GM19099 (cell line): ENCODE results near the gene GFOD1.

Source experiments
- POLR2A ChIP-seq: IDR thresholded peaks from 3 replicates; pipeline ENCODE4 v1.6.1; 2011; ENCODE audit warnings: low read depth; ENCODE audit not compliant: insufficient read length; ENCODE audit errors: extremely low read depth

The GFOD1 gene

DNA sequence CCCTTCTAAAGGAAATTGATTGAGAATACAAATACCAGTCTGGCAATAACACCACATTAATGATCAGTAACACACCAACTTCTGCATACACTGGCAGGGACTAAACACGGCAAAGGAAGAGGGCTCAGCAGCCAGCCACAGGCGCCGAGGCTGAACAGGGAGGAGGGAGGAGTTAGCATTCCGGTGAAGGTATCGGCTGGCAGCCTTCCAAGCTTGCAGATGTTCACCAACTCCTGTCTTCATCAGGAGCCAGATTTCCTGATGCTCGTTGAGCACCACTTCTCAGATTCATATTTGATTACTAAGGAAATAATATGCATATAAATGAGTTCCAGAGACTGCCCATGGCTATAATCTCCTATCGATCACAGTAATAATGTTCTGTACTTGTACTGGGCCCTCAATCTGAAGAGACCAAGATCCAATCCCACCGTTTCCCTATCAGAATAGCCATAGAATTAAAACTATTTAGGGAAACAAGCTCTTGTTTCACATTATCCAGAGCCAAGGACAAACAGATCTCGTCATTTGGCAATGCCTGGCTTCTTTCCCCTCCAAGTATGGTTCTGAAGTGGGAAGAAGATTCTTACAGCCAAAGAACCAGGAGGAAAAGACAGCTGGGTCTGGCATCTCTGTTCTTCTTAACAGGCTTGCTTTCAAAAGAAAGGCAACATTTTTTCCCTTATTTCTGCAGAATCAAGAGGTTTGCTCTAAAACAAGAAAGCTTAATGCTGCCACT lies 42.2 kb downstream of the GFOD1 start:
- TF ChIP-seq POLR2A: no peak

DNA sequence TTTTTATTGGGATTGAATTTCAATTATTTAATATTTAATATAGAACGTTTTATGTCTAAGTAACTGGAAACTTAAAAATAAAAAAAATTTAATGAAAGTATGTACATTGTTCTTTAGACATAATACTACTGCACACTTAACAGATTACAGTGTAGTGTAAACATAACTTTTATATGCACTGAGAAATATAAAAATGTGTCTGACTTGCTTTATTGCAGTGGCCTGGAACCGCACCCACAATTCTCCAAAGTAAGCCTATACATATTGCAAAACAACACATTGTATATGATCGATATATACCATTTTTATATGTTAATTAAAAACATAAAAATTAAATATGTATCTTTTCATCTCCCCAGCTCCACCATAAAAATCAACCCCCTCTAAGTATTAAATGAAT lies 42.8 kb downstream of the GFOD1 start:
- no peak for TF ChIP-seq POLR2A

DNA sequence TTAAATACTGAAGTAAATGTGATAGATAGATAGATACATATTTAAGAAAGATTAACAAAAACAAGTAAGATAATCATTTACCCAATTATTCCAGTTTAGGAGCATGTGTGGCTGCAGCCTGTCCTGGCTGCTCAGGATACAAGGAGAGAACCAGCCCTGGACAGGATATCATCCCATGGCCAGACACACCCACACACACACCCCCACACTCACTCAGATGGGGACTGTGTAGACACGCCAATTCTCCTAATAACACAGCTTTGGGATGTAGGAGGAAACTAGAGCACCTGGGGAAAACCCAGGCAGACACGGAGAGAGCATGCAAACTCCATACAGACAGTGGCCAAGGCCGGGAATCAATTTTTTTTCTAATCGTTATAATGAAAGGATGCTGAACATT lies 45.6 kb downstream of the GFOD1 start:
- no peak for TF ChIP-seq POLR2A

DNA sequence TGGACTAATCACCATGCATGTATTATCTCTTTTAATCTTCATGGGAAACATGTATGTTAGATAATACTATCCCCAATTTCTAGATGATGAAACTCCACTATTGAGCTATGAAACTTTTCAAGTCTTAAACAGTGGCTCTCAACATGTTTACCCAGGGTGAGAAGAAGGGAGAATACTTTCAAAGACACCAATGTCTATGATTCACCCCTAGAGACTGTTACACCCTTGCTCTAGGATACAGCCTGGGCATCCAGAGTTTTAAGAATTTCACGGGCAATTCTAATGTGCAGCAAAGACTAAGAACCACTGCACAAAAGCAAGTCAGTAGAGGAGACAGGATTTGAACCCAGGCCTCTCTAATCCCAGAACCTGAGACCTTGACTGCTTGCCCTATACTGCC lies 47.8 kb downstream of the GFOD1 start:
- no peak for TF ChIP-seq POLR2A

DNA sequence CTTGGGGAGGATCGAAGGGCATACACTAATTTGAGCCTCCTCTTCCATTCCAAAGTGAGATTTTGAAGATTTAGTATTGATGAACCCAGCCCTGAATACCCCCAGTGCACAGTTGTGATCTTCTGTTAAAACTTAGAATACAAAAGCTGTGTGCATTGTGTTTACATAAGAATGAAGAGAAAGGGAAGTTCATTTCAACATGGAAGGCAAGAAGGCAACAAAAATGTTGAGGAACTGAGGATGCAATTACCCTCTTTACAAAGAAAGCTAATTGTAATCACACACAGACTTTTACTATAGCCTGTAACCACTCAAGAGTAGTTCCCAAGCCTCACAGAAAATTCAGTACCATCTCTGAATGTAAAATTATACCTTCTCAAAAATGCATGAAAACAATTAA lies 49.3 kb downstream of the GFOD1 start:
- TF ChIP-seq POLR2A: no peak

DNA sequence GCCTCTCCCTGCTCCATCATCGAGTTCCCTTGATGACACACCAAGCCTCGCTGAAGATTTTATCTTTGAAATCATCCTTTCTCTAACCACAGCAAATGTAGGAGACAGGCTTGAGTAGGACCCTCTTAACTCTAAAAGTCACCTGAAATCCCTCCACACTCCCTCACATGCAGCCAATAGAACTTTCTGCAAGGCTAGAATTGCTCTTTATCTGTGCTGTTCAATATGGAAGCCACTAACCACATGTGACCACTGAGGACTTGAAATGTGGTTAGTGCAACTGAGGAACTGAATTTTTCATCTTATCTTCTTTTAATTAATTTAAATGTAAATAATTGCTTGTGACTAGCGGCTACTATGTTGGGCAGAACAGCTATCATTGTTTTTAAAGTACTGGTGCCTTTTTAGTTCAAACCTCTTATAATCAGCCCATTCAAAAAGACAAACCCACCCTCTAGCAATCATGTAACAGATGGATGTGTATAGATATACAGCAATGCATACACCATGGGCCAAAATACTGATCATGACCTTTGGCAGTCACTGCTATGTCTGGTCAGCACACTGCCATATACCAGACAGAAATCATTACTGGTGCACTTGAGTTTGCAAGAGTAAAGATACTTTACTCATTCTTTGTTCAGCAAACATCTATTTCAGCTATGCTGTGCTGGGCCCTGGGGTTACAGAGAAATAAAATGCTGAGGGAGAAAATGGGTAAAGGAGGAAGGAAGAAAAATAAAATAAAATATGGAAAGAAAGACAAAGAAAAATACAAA lies 50.0 kb downstream of the GFOD1 start:
- no peak for TF ChIP-seq POLR2A

DNA sequence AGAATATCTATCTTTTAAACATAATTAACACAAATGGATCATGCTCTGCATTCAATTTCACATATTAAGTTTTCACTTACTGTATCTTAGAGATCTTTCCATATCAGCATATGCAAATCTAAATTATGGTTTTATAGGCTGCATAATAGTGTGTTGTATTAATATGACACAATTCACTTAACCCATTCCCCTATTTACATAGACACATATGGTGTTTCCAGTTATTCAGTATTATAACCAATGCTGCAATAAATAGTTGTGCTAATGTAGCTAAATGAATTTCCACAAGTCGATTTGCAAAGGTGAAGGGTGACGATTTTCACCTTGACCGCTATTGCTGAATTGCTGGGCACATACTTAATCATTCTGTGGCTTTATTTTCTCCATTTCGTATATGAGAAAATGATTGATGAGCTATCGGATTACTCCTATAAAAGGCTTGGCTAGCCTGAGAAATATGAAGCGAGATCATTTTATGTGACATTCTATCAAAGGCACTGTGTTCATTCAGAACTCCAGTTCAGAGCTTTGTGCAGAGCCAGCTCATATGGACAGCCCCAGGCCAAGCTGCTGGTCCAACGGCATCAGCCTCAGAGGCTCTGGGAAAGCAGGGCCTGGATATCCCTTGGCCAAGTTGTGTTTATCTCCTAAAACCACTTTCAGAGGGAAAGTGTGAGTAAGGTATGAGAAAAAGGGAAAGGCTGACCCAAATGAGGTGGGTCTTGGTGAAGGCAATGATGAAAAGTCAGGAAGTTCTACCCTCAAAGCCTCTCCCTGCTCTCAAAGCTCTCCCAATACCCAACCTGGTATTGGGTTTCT lies 50.8 kb downstream of the GFOD1 start:
- TF ChIP-seq POLR2A: no peak

DNA sequence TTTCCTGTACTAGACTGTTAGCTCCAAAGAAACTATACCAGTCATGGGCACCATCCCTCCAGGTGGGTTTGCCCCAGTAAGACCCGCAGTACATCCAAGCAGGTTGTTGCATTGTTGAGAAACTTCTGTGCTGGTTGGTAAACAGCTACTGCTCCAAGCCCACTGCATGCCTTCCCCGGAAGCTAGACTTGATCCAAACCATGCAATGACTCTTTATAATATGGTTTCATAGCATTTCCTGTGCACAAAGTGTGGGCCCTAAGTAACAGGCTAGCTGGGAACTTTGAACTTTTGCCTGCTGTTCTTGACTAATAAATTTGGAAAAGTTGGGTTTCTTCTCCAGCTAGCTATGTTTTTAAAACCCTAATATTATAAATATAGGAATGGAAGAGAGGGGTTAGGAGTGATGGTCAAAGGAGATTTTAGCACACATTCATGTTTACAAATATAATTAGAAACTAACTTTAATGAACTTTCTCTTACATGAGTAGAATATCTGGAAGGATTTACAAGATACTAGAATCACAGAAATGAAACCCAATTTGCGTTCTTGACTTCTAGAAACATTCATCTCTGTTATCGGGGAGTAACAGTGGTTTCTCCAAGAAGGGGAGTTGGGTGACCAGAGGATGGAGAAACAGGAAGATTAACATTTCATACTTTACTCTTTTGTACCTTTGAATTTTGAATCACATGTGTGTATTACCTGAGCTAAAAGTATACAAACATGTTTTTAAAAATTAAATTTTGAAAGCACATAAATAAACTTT lies 51.7 kb downstream of the GFOD1 start:
- TF ChIP-seq POLR2A: no peak

DNA sequence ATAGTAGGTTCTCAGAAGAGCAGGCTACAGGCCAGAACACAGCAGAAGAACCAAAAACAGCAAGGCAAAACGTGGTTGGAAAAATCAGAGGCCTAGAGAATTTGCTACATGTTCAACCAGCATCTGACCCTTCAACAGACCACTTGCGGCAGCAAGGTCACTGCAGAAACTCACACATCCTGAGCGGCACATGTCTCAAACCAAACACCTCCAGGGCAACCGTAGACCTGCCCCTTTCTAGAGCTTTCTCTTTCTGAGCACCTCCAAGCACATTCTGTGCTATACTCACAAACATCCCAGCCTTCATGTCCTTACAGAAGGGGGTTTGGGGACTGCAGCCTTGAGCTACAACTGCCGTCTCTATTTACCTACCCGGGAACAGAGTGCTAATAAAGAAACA lies 52.6 kb downstream of the GFOD1 start:
- TF ChIP-seq POLR2A: no peak

DNA sequence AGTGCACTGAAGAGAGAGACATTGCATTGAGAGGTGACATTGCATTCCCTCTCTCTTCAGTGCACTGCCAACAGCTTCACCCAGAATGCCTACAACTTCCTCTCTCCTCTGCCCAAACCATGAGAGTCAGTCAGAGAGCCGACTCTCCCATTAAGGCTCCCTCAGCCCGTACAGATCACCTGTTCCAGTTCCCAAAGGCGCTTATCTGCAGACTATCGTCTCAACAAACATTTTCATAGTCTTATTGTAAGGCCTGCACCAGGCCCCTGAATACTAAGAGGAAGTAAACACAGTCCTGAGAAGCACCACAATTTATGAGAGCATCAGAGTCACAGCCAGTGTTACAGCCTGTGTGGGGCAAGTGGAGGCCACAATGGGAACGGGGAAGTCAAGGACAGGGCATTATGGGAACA lies 53.7 kb downstream of the GFOD1 start:
- no peak for TF ChIP-seq POLR2A

DNA sequence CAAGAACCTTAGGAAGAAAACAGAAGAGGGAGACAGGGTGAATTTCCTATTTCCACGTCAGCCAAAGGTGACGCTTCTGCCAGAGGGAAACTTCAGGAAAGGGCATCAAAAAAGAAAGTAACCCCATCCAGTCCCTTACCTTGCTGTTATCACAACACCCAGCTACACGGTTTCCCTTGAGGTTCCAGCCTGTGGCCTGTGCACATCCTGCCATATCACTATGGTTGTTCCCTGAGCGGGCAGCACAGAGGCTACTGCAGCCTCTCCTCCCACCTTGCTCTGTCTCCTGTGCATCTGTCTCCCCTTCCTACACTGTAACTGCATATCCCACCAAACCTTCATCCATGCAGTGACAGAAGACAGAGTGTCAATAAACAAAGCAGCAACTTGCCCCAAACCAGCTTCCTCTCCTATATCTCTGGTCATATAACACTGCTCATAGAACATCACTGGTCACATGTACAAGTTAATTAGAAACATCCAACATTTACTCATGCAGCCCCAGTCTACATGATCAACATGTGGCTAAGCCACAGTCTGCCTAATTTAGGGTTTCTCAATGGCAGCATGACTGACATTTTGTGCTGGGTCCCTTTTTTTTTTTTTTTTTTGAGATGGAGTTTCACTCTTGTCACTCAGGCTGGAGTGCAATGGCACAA lies 54.7 kb downstream of the GFOD1 start:
- TF ChIP-seq POLR2A: no peak

DNA sequence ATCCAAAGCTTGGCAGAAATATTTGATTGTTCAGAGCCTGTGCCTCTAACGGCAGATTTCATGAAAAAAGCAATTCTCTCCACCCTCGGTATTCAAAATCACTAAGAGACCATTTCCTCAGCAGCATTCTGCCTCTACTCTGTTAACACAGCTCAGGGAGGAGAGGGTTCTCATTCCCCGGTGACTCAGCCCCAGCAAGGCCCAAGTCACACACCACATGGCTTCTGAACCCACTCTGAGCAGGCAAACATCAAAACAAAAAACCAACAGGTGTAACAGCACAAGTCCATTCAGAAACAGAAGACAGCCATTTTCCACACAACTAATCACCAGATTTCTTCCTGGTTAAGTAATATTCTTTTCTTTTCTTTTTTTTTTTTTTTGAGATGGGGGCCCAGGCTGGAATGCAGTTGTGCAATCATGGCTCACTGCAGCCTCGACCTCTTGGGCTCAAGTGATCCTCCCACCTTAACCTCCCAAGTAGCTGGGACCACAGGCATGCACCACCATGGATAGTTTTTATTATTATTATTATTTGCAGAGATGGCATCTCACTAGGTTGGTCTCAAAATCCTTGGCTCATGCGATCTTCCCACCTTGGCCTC lies 55.4 kb downstream of the GFOD1 start:
- no peak for TF ChIP-seq POLR2A

DNA sequence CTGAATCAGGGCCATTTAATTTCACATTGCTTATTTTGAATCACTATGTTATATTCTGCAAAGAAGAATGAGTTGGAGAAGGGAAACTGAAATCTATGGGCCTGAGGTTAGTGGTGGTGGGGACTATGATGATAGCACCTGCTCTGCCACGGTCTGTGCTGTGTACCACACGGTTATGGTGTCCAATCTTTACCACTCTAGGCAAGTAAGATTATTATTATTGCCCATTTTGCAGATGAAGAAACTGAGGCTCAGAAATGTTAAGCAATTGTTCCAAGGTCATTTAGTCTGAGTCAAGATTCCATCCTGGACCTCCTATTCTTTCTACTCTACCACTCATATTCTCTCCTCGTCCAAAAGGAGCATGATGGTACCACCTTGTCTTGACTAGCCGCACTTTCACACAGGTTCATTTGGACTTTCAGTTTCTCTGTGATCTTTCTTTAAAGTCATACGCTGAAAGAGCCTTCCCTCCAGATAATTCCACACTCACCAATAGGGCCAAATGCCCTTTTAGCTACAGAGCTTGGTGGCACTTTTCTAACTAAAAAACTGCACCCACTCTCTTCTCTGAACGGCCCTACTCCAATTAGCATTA lies 56.2 kb downstream of the GFOD1 start:
- no peak for TF ChIP-seq POLR2A

DNA sequence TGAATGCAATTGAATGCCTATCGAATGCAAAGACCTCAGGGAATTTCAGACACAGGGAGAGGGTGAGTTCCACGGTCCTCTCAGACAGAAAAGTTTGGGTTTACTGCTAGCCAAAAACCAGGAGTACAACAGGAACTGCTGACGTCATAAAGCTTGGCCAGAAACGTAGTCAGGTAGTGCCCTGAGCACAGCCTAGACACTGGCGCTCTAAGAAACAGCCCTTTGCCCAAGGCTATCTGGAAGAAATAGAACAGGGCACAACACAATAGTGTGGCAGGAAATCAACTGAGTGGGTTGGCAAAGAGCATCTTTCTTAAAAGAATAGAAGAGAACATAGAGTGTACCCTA lies 58.0 kb downstream of the GFOD1 start:
- no peak for TF ChIP-seq POLR2A
